Upper lobe of left lung (tissue), 4 donors: ENCODE results near the gene DNA2.

Source experiments
- EP300 ChIP-seq, 4 donors: sonication (generic); formaldehyde crosslinking; IDR thresholded peaks; one replicate each; pipeline ENCODE4 v1.5.1; 2017; ENCODE audit warnings: antibody characterized with exemption in 4 of 4, control low read depth in 2 of 4
- POLR2A ChIP-seq, 4 donors: fragments of 450-650 bp; IDR thresholded peaks; one replicate each; pipeline ENCODE4 v1.5.1; 2016 to 2017; ENCODE audit warnings: antibody characterized with exemption in 4 of 4, mild to moderate bottlenecking in 2 of 4

DNA sequence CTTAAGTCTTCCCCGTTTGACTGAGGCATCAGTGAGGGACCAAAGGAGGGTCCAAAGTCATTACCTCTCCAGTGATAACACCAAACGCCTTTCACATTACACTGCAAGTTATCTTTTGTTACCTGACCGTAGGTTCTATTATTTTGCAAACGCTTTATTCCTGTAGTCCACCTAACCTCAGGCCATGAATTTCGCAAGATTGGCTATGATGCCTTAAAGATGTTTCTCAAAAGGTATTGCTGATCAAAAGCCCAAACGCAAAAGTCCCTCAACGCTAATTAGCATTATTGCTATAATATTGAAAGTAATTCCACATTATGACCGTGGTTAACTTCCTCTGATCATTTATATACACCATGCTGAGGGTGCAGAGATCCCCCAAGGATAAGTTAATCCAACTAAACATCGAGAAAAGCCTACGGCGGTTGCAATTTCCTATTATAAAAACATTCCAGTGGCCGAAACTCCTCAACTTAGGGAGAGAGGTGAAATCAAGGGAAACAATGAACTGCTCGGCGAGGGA is 649 bp downstream of the DNA2 start:
- TF ChIP-seq EP300 (IDR thresholded peaks at IDR 0.05), result no peak
- no peak for TF ChIP-seq POLR2A (IDR thresholded peaks at IDR 0.05)
